Heart right ventricle (tissue), 16 donors: ENCODE measurements around the gene STX19. TPM values are rescaled to one million over a fixed set of nuclear protein-coding genes. Genes with fewer than 3 reads are reported as not detected.

Experiments used
- ATAC-seq, 8 donors: fragments of 200-7000 bp; cut with Tn5 transposase; one replicate each; pipeline ENCODE4 v1.9.1; 2020; ENCODE audit warnings: mild to moderate bottlenecking in 8 of 8, moderate library complexity in 8 of 8, moderate number of reproducible peaks in 1 of 8
- DNase-seq, 2 donors: peaks; one replicate each; pipeline ENCODE4 v3.0.0-alpha.2; 2020
- H3K27ac ChIP-seq, 10 donors: fragments of 200-600 bp; sonication (generic) in 2 of 10; one replicate each; pipeline versions ENCODE4 v1.5.0 to v1.8.0; 2020 to 2022; ENCODE audit warnings: mild to moderate bottlenecking in 3 of 10
- H3K27me3 ChIP-seq, 7 donors: fragments of 200-600 bp; one replicate each; pipeline ENCODE4 v1.8.0; 2021 to 2022; ENCODE audit warnings: mild to moderate bottlenecking in 2 of 7
- H3K36me3 ChIP-seq, 9 donors: fragments of 200-600 bp; sonication (generic) in 1 of 9; one replicate each; pipeline versions ENCODE4 v1.5.0 to v1.8.0; 2020 to 2022; ENCODE audit warnings: mild to moderate bottlenecking in 2 of 9
- H3K4me1 ChIP-seq, 9 donors: fragments of 200-600 bp; sonication (generic) in 1 of 9; one replicate each; pipeline versions ENCODE4 v1.5.0 to v1.8.0; 2020 to 2022; ENCODE audit warnings: mild to moderate bottlenecking in 4 of 9
- H3K4me3 ChIP-seq, 10 donors: fragments of 200-600 bp; sonication (generic) in 2 of 10; one replicate each; pipeline versions ENCODE4 v1.5.0 to v1.8.0; 2020 to 2022; ENCODE audit warnings: mild to moderate bottlenecking in 7 of 10, moderate library complexity in 2 of 10
- H3K9me3 ChIP-seq, 11 donors: fragments of 200-600 bp in 10 of 11; sonication (generic) in 2 of 11; one replicate each; pipeline versions ENCODE4 v1.5.0 to v1.8.0; 2013 to 2022; ENCODE audit warnings: mild to moderate bottlenecking in 2 of 11, control low read depth in 1 of 11, moderate library complexity in 1 of 11
- WGBS, 2 donors: extraction: QIAGEN DNeasy Blood & Tissue Kit; methylation state at CpG; one replicate each; pipeline ENCODE4 v1.1.7; 2013; ENCODE audit warnings: inconsistent platforms in 1 of 2; 5-methylcytosine and 5-hydroxymethylcytosine counted together
- intact Hi-C, 10 donors: fragments of 100-400 bp; cut with DNase I; formaldehyde crosslinking; loops; one replicate each; pipeline versions ENCODE4 v1.11.1 to v1.14.2; 2022
- polyA plus RNA-seq, 2 donors: library from polyadenylated mRNA; stranded (reverse); fragments of 200-250 nt; gene quantifications; one replicate each; pipeline ENCODE4 v1.2.3, GENCODE V29; 2013
- total RNA-seq, 10 donors: library from RNA; stranded (reverse); fragmentation: NEBNext Ultra II Directional in 3 of 10; extraction: Animal tissue kit (Norgen Biotek cat#: 25700) in 3 of 10; gene quantifications; one replicate each; pipeline versions ENCODE4 v1.2.1 to v1.2.4, GENCODE V29; 2021 to 2023
- TF ChIP-seq, protein P1 (sequence below), 9 donors: fragments of 200-600 bp; sonication (generic) in 2 of 9; IDR thresholded peaks; one replicate each; pipeline versions ENCODE4 v1.5.0 to v1.8.0; 2021 to 2022; ENCODE audit warnings: antibody characterized with exemption in 9 of 9, mild to moderate bottlenecking in 5 of 9, moderate library complexity in 1 of 9
- donor health status: Arrhythmogenic right ventricular cardiomyopathy.
- donor health status: ischemic (EF 13 %, LVEDD 7.1; RV severe dilation, severe dysfunction).
- donor health status: healthy with polysubstance abuse.
- donor health status: DM: no; HTN: yes; CAD: no.
- donor health status: DM: no; HTN: no; CAD: no.
- donor health status: ischemic (EF 25% LVEDD 6.9; RV normal size, moderate dysfunction).
- donor health status: ischemic (EF 25% LVEDD 5.7; RV mildly dilated, moderate dysfunction).
- donor health status: healthy.
- donor health status: DM: yes; HTN: yes; CAD: no.
- donor health status: Ischemic cardiomyopathy.
- donor health status: ischemic (EF 35%, LVEDD 5.7; RV mildly dilated, moderate dysfunction).
- donor health status: nonischemic (EF 11% LVEDD 7.7; RV severe dilation, severe dysfunction).
- donor health status: DM: yes; HTN: yes; CAD: no.
- donor health status: PGD.
- donor health status: ischemic (EF 29% LVEDD 5.4; RV normal size, mild dysfunction).
- donor health status: nonischemic (EF 23%, LVEDD 6.1; RV moderate dilation, normal function).

Gene STX19
- total and polyA plus RNA-seq, 12 donors: 0.09 to 0.28 (median 0.21) TPM; not detected in 7

DNA sequence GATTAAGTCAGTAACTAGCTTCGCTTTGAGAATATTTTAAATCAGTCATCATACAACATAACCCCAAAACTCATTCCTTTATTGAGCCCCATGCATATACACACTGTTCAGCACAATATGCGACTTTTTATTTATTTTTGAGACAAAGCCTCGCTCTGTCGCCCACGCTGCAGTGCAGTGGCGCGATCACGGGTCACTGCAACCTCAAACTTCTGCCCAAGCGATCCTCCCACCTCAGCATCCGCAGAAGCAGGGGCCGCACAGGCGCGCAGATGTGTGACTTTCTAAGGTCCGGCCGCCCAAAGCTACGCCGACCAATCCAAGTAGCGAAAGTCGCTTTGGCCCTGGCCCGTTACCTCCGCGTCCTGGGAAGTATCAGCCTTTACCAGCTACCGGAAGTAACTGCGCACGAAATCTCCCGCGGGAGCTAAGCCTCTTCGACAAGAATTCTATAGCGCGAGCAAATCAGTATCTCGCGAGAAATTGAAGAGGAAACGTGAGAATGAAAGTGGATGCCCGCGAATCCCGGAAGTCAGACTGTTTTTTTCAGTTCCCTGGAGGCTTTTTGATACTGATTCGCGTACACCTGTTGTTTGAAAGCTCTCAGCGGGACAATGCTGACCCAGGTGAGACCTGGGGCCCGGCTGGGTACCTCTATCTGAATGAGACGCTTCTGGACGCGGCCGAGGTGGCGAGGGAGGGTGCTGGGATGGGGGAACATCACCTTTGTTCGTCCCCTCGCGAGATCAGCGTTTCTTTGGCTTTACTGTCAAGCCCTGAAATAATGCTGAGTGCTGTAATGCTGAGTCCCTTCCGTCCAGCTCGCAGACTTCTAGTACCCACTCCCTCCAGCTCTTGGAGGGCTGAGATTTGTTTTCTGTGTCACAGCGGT lies 34.4 kb upstream of the STX19 start, which contains the start of the genes DHFR2 and NSUN3:
DHFR2 (minus strand) TSS at position 404 of the 892 bp plus-strand sequence. CDS start 1,405 bp downstream, outside the sequence.
NSUN3 (plus strand) TSS at position 549 of the 892 bp plus-strand sequence; CDS start at position 615, 66 bp downstream.
- H3K36me3 ChIP-seq: peaks cover 0 to 42% (median 0%) of the 10 kb centered on the region in 9 donors
- WGBS, 2 donors: 0 to 1% methylated on average over 52 of the region's 52 CpGs
- no peaks in the 10 kb centered on the region for H3K27me3 ChIP-seq
- H3K27ac ChIP-seq: peak within 1 kb of the TSS; percentile 65 to 98 (median 90)
- peak within 1 kb of the TSS; percentile 42 to 83 (median 68) for H3K4me3 ChIP-seq
- peak; percentile 91 to 98 (median 98) for ATAC-seq
- peaks cover 0 to 8% (median 0%) of the 10 kb centered on the region in 11 donors for H3K9me3 ChIP-seq
- TF ChIP-seq, protein P1, sequence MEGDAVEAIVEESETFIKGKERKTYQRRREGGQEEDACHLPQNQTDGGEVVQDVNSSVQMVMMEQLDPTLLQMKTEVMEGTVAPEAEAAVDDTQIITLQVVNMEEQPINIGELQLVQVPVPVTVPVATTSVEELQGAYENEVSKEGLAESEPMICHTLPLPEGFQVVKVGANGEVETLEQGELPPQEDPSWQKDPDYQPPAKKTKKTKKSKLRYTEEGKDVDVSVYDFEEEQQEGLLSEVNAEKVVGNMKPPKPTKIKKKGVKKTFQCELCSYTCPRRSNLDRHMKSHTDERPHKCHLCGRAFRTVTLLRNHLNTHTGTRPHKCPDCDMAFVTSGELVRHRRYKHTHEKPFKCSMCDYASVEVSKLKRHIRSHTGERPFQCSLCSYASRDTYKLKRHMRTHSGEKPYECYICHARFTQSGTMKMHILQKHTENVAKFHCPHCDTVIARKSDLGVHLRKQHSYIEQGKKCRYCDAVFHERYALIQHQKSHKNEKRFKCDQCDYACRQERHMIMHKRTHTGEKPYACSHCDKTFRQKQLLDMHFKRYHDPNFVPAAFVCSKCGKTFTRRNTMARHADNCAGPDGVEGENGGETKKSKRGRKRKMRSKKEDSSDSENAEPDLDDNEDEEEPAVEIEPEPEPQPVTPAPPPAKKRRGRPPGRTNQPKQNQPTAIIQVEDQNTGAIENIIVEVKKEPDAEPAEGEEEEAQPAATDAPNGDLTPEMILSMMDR (IDR thresholded peaks at IDR 0.05): no peak
- H3K4me1 ChIP-seq: peaks cover 0 to 44% (median 22%) of the 10 kb centered on the region in 9 donors
- intact Hi-C loops: loop anchor here in 5 of 10 donors (2.0 to 10.0 kb wide), 4 partner anchors 58 to 158 kb away; partner anchors contain the start of gene ARL13B (in 1 of the 5)
- peak; percentile 89 to 93 for DNase-seq

DNA sequence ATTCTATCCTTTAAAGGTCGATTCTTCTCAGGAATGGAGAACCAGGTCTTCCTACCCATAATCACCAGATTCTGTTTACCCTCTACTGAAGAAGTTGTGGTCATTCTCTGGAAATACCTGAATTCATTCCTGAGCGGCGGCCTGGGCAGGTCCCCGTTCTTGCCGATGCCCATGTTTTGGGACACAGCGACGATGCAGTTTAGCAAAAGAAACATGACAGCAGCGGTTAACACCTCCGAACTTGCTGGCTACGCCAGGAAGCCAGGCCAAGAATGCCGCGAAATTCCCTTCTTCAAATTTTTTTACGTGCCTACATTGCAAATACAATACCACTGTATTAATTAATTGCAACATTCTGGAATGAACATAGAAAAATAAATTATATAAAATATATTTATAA lies 32.9 kb upstream of the STX19 start:
- DNase-seq (no peak), ATAC-seq (no peak)
- no peaks in the 10 kb centered on the region for H3K27me3 ChIP-seq
- no peak overlapping the region for H3K4me3 ChIP-seq
- peaks cover 0 to 35% (median 0%) of the 10 kb centered on the region in 9 donors for H3K36me3 ChIP-seq
- intact Hi-C loops: loop anchor here in 3 of 10 donors (10.0 kb wide), 2 partner anchors 56 to 156 kb away; no protein-coding TSS in a partner anchor
- no peaks in the 10 kb centered on the region for H3K9me3 ChIP-seq
- TF ChIP-seq, protein P1 (IDR thresholded peaks at IDR 0.05): no peak
- WGBS, 2 donors: 97 to 98% methylated on average over 13 of the region's 13 CpGs
- no peak overlapping the region for H3K27ac ChIP-seq
- H3K4me1 ChIP-seq: peaks cover 0 to 36% (median 22%) of the 10 kb centered on the region in 9 donors

DNA sequence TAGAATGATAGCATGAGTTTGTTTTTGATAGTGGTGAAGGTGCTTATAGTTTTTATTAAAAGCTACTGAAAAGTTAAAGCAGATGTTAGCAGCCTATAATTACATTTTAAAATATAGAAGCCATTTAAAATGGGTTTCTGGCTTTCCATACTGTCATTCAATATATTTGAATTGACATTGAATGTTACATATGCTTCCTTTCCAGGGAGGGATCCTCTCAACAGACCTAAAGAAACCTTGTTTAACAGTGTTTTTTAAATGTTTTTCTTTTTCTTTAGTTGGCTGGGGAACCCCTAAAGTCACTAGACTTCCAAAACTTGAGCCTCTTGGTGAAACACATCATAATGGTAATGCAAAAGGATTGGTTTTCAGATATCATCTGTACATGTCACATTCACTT lies 22.1 kb upstream of the STX19 start:
- Histone ChIP-seq H3K4me1 (no peaks in the 10 kb centered on the region), H3K36me3 (peaks cover 0 to 69% (median 5%) of the 10 kb centered on the region in 9 donors), H3K27ac (no peak overlapping the region), H3K27me3 (no peaks in the 10 kb centered on the region), H3K4me3 (no peak overlapping the region), H3K9me3 (no peaks in the 10 kb centered on the region)
- intact Hi-C loops: no loop called here
- no peak for DNase-seq
- no peak for ATAC-seq
- TF ChIP-seq, protein P1 (IDR thresholded peaks at IDR 0.05): no peak

DNA sequence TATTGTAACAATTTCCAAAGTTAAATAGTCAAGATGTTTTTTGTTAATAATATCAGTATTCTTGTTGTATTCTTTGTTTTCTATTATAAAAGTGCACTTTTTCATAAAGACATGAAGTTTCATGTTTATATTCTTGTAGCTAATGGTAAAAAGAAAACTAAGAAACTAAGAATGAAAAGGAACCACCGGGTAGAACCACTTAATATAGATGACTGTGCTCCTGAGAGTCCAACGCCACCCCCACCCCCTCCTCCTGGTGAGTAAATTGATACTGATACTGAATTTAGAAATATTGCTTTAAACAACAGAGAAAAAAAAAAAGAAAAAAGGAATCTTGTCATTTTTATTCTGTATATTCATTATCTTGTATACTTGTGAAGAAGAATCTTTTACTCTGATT lies 20.9 kb upstream of the STX19 start:
- Histone ChIP-seq H3K9me3 (no peaks in the 10 kb centered on the region), H3K4me3 (no peak overlapping the region), H3K36me3 (peaks cover 0 to 76% (median 8%) of the 10 kb centered on the region in 9 donors), H3K27ac (no peak overlapping the region), H3K4me1 (no peaks in the 10 kb centered on the region), H3K27me3 (no peaks in the 10 kb centered on the region)
- intact Hi-C loops: no loop called here
- DNase-seq (no peak), ATAC-seq (no peak)
- 96 to 98% methylated on average over 2 of the region's 2 CpGs for WGBS, 2 donors
- TF ChIP-seq, protein P1 (IDR thresholded peaks at IDR 0.05): no peak
